Tibial nerve (tissue), 4 donors: Measurements from ENCODE around the gene OR2T27.
"Not testable (repeated sequence)": the region's sequence is repeated elsewhere in the genome, so short reads cannot be mapped to it uniquely, and the experiment has no call there.

Source experiments
- EP300 ChIP-seq, 2 donors: sonication (generic); formaldehyde crosslinking; IDR thresholded peaks; one replicate each; pipeline ENCODE4 v1.6.1; 2017; ENCODE audit warnings: antibody characterized with exemption in 2 of 2, mild to moderate bottlenecking in 1 of 2
- POLR2A ChIP-seq, 2 donors: fragments of 450-650 bp; IDR thresholded peaks; one replicate each; pipeline ENCODE4 v1.6.1; 2017; ENCODE audit warnings: antibody characterized with exemption in 2 of 2, mild to moderate bottlenecking in 2 of 2, moderate library complexity in 2 of 2
- TF ChIP-seq, protein P1 (sequence below), 5 experiments: fragments of 200-600 bp in 3 of 5; fragments of 450-650 bp in 2 of 5; sonication (generic) in 3 of 5; IDR thresholded peaks; one replicate each; pipeline ENCODE4 v1.5.1; 2016 to 2019; ENCODE audit warnings: antibody characterized with exemption in 5 of 5, mild to moderate bottlenecking in 3 of 5, moderate library complexity in 2 of 5

DNA sequence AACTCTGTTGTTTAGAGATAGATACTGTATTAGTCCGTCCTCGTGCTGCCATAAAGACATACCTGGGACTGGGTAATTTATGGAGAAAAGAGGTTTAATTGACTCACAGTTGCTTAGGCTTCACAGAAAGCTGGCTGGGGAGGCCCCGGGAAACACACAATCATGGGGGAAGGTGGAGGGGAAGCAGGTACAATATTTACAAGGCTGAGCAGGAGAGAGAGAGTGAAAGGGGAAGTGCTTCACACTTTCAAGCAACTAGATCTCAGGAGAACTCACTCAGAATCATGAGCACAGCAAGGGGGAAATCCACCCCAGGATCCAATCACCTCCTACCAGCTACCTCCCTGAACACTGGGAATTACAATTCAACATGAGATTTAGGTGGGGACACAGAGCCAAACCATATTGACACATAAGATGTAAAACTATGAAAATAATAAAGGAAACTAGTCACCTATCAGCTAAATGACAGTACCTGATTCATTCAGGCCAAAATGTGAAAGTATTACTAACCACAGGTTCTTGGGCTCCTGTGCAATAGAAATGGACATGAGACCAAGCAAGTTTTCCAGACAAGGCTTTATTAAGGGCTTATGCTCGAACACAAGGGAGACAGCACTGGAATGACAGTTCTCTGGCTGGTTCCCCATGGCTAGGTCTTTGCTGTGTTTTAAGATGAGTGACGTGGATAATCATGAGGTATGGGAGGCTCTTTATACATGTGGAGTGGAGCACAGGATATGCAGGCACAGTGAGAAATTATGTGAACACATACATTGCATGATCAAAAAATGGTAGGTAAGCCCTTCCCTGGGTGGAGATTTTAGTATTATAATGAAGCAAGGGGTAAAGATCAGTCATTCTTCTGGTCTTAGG, 8.4 kb upstream of the OR2T27 start:
- TF ChIP-seq, protein P1, sequence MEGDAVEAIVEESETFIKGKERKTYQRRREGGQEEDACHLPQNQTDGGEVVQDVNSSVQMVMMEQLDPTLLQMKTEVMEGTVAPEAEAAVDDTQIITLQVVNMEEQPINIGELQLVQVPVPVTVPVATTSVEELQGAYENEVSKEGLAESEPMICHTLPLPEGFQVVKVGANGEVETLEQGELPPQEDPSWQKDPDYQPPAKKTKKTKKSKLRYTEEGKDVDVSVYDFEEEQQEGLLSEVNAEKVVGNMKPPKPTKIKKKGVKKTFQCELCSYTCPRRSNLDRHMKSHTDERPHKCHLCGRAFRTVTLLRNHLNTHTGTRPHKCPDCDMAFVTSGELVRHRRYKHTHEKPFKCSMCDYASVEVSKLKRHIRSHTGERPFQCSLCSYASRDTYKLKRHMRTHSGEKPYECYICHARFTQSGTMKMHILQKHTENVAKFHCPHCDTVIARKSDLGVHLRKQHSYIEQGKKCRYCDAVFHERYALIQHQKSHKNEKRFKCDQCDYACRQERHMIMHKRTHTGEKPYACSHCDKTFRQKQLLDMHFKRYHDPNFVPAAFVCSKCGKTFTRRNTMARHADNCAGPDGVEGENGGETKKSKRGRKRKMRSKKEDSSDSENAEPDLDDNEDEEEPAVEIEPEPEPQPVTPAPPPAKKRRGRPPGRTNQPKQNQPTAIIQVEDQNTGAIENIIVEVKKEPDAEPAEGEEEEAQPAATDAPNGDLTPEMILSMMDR (IDR thresholded peaks at IDR 0.05) = not testable (repeated sequence)
- not testable (repeated sequence) for TF ChIP-seq POLR2A, EP300 (IDR thresholded peaks at IDR 0.05)
